Fibroblast of upper back skin (primary cell): ENCODE data around the gene TBL3.
A peak's percentile ranks its signal among the peaks of the same experiment; 100 is the strongest.

Source experiments
- DNase-seq: peaks from one replicate; pipeline ENCODE4 v3.0.0-alpha.2; 2013

The TBL3 gene

GRCh38 chr16:2023092-2024031, 51.5 kb downstream of the TBL3 start:
- DNase-seq = peak; percentile 82

- no peak for DNase-seq
These were observed 52.2 kb downstream of the TBL3 start for GRCh38 chr16:2024032-2024420.

GRCh38 chr16:2025251-2025650, 53.4 kb downstream of the TBL3 start:
- DNase-seq = no peak

GRCh38 chr16:2025878-2026460, 54.1 kb downstream of the TBL3 start:
- DNase-seq = no peak

- DNase-seq = no peak
These were observed 54.7 kb downstream of the TBL3 start, which contains the start of gene NHERF2 for GRCh38 chr16:2026461-2027023. Gene NHERF2, plus strand, starts transcription at chr16:2026902. Its CDS starts 104 bp downstream, at chr16:2027006.

- DNase-seq = peak; percentile 45
These were observed 55.5 kb downstream of the TBL3 start for GRCh38 chr16:2027024-2028010.

- no peak for DNase-seq
These were observed 56.3 kb downstream of the TBL3 start for GRCh38 chr16:2028146-2028545.

- DNase-seq = no peak
These were observed 56.9 kb downstream of the TBL3 start for GRCh38 chr16:2028620-2029220.

GRCh38 chr16:2029350-2029749, 57.5 kb downstream of the TBL3 start:
- DNase-seq = no peak

GRCh38 chr16:2030036-2030435, 58.2 kb downstream of the TBL3 start:
- DNase-seq = no peak

- DNase-seq = no peak
These were observed 59.3 kb downstream of the TBL3 start for GRCh38 chr16:2031081-2031577.
